Common myeloid progenitor, CD34-positive (primary cell): ENCODE results near the gene ANXA3.

Experiments used
- CTCF ChIA-PET: fragments of 350-600 bp; sonication (Branson Sonifier 250); formaldehyde crosslinking; loops from one replicate; lab custom pipeline; 2021; ENCODE audit warnings: antibody characterized with exemption; lab: Charles Lee
- POLR2A ChIA-PET: fragments of 350-600 bp; sonication (Branson Sonifier 250); formaldehyde crosslinking; loops from one replicate; lab custom pipeline; 2021; ENCODE audit warnings: antibody characterized with exemption; lab: Charles Lee
- DNase-seq, 3 donors: peaks; one replicate each; pipeline versions ENCODE4 v3.0.0 to v3.0.0-alpha.2; 2013
- H3K27ac ChIP-seq, 2 experiments: 1 replicate in 1 of 2; 2 replicates in 1 of 2; pipeline ENCODE4 v1.7.0; 2013; ENCODE audit warnings: inconsistent platforms in 2 of 2, low read length in 2 of 2, mild to moderate bottlenecking in 2 of 2, low read depth in 1 of 2, moderate library complexity in 1 of 2; ENCODE audit not compliant: severe bottlenecking in 2 of 2, insufficient read depth in 1 of 2, poor library complexity in 1 of 2
- H3K27me3 ChIP-seq, 5 experiments: replicated peaks in 2 of 5; 1 replicate in 3 of 5; 2 replicates in 2 of 5; pipeline versions ENCODE4 v1.6.1 to v1.7.0; 2013; ENCODE audit warnings: low read length in 4 of 5, mild to moderate bottlenecking in 2 of 5, moderate library complexity in 2 of 5, inconsistent platforms in 1 of 5; ENCODE audit not compliant: insufficient read depth in 5 of 5, control insufficient read depth in 4 of 5
- H3K36me3 ChIP-seq, 4 experiments: 1 replicate in 2 of 4; 2 replicates in 2 of 4; pipeline versions ENCODE4 v1.6.1 to v1.7.0; 2013; ENCODE audit warnings: low read length in 3 of 4, control low read depth in 1 of 4, mild to moderate bottlenecking in 1 of 4; ENCODE audit not compliant: control insufficient read depth in 4 of 4, insufficient read depth in 4 of 4
- H3K4me1 ChIP-seq, 4 experiments: 1 replicate in 3 of 4; 2 replicates in 1 of 4; pipeline versions ENCODE4 v1.6.1 to v1.7.1; 2013; ENCODE audit warnings: low read length in 3 of 4, mild to moderate bottlenecking in 3 of 4, control low read depth in 1 of 4, inconsistent platforms in 1 of 4, moderate library complexity in 1 of 4; ENCODE audit not compliant: control insufficient read depth in 4 of 4, insufficient read depth in 4 of 4; ENCODE audit errors: control extremely low read depth in 1 of 4
- H3K4me3 ChIP-seq, 7 experiments: 1 replicate in 4 of 7; 2 replicates in 3 of 7; pipeline versions ENCODE4 v1.5.1 to v1.7.0; 2013; ENCODE audit warnings: mild to moderate bottlenecking in 7 of 7, low read length in 6 of 7, moderate library complexity in 6 of 7, inconsistent platforms in 2 of 7, low read depth in 2 of 7, control low read depth in 1 of 7; ENCODE audit not compliant: insufficient read depth in 4 of 7, control insufficient read depth in 1 of 7; ENCODE audit errors: extremely low read depth in 1 of 7
- H3K9me3 ChIP-seq, 5 experiments: 1 replicate in 4 of 5; 2 replicates in 1 of 5; pipeline versions ENCODE4 v1.6.1 to v1.7.1; 2013; ENCODE audit warnings: low read length in 4 of 5, mild to moderate bottlenecking in 2 of 5, inconsistent platforms in 1 of 5, low read depth in 1 of 5, moderate library complexity in 1 of 5; ENCODE audit not compliant: control insufficient read depth in 4 of 5, insufficient read depth in 2 of 5; ENCODE audit errors: control extremely low read depth in 1 of 5
- WGBS: methylation state at CpG from one replicate; pipeline ENCODE4 v1.1.5; 2013; ENCODE audit not compliant: insufficient coverage; 5-methylcytosine and 5-hydroxymethylcytosine counted together

Gene ANXA3

GRCh38 chr4:78616046-78616498, 64.5 kb downstream of the ANXA3 start:
- no peak overlapping the region for H3K4me3 ChIP-seq
- no peak for DNase-seq
- H3K4me1 ChIP-seq, result peaks cover 29 to 51% (median 41%) of the 10 kb centered on the region in 4 experiments
- WGBS, result 98% methylated on average over 6 of the region's 7 CpGs
- CTCF ChIA-PET, result interaction anchor here (1.0 to 4.2 kb wide), 9 partner anchors 11 to 247 kb away, joined by 3 to 23 read pairs (median 5); no protein-coding TSS in a partner anchor
- no peaks in the 10 kb centered on the region for H3K36me3 ChIP-seq
- POLR2A ChIA-PET, result interaction anchor here (0.6 kb wide), 2 partner anchors 8 to 255 kb away, joined by 3 to 4 read pairs; no protein-coding TSS in a partner anchor
- H3K27me3 ChIP-seq, result no peaks in the 10 kb centered on the region
- no peaks in the 10 kb centered on the region for H3K9me3 ChIP-seq
- H3K27ac ChIP-seq, result no peak overlapping the region

GRCh38 chr4:78618436-78618835, 66.9 kb downstream of the ANXA3 start:
- Histone ChIP-seq H3K9me3 (no peaks in the 10 kb centered on the region), H3K27me3 (no peaks in the 10 kb centered on the region), H3K4me3 (no peak overlapping the region), H3K36me3 (no peaks in the 10 kb centered on the region), H3K27ac (no peak overlapping the region), H3K4me1 (peaks cover 14 to 28% (median 21%) of the 10 kb centered on the region in 4 experiments)
- ChIA-PET POLR2A (no interaction called here), CTCF (interaction anchor here (1.6 kb wide), 1 partner anchor 245 kb away, joined by 4 read pairs; no protein-coding TSS in a partner anchor)
- no peak for DNase-seq
- WGBS, result 88% methylated on average over 1 of the region's 1 CpG

GRCh38 chr4:78621395-78621794, 69.8 kb downstream of the ANXA3 start:
- H3K36me3 ChIP-seq, result no peaks in the 10 kb centered on the region
- POLR2A ChIA-PET, result no interaction called here
- peak in 1 of 3 donors; percentile 62 for DNase-seq
- H3K9me3 ChIP-seq, result no peaks in the 10 kb centered on the region
- H3K4me1 ChIP-seq, result peaks cover 0 to 11% (median 8%) of the 10 kb centered on the region in 4 experiments
- H3K27me3 ChIP-seq, result no peaks in the 10 kb centered on the region
- 86% methylated on average over 4 of the region's 4 CpGs for WGBS
- H3K27ac ChIP-seq, result no peak overlapping the region
- no peak overlapping the region for H3K4me3 ChIP-seq
- CTCF ChIA-PET, result interaction anchor here (0.7 to 1.5 kb wide), 5 partner anchors 9 to 23 kb away, joined by 3 to 6 read pairs (median 3); no protein-coding TSS in a partner anchor

GRCh38 chr4:78622253-78622979, 70.8 kb downstream of the ANXA3 start:
- H3K36me3 ChIP-seq, result no peaks in the 10 kb centered on the region
- no peaks in the 10 kb centered on the region for H3K9me3 ChIP-seq
- no peak overlapping the region for H3K27ac ChIP-seq
- H3K4me3 ChIP-seq, result no peak overlapping the region
- CTCF ChIA-PET, result interaction anchor here (1.3 to 1.5 kb wide), 2 partner anchors 8 to 12 kb away, joined by 4 to 6 read pairs; no protein-coding TSS in a partner anchor
- WGBS, result 84% methylated on average over 6 of the region's 6 CpGs
- peak in 1 of 3 donors; percentile 57 for DNase-seq
- POLR2A ChIA-PET, result no interaction called here
- H3K4me1 ChIP-seq, result peaks cover 0 to 9% (median 7%) of the 10 kb centered on the region in 4 experiments
- no peaks in the 10 kb centered on the region for H3K27me3 ChIP-seq

GRCh38 chr4:78624048-78624447, 72.5 kb downstream of the ANXA3 start:
- H3K36me3 ChIP-seq, result no peaks in the 10 kb centered on the region
- peaks cover 0 to 6% (median 5%) of the 10 kb centered on the region in 4 experiments for H3K4me1 ChIP-seq
- no peak for DNase-seq
- ChIA-PET CTCF (interaction anchor here (6.5 kb wide), 1 partner anchor 8 kb away, joined by 23 read pairs; no protein-coding TSS in a partner anchor), POLR2A (interaction anchor here (0.6 kb wide), 1 partner anchor 8 kb away, joined by 3 read pairs; no protein-coding TSS in a partner anchor)
- 96% methylated on average over 4 of the region's 7 CpGs for WGBS
- no peaks in the 10 kb centered on the region for H3K27me3 ChIP-seq
- no peak overlapping the region for H3K27ac ChIP-seq
- H3K9me3 ChIP-seq, result no peaks in the 10 kb centered on the region
- H3K4me3 ChIP-seq, result no peak overlapping the region

- 100% methylated on average over 1 of the region's 2 CpGs for WGBS
- CTCF ChIA-PET, result interaction anchor here (6.5 kb wide), 1 partner anchor 9 kb away, joined by 23 read pairs; no protein-coding TSS in a partner anchor
- Histone ChIP-seq H3K9me3 (no peaks in the 10 kb centered on the region), H3K27me3 (no peaks in the 10 kb centered on the region), H3K27ac (no peak overlapping the region), H3K4me3 (no peak overlapping the region), H3K36me3 (no peaks in the 10 kb centered on the region), H3K4me1 (peaks cover 0 to 16% (median 15%) of the 10 kb centered on the region in 4 experiments)
- DNase-seq, result no peak
- POLR2A ChIA-PET, result no interaction called here
Observed at GRCh38 chr4:78625073-78625472, 73.5 kb downstream of the ANXA3 start.
